Ishikawa (cell line): ENCODE results near the gene CCDC39.

ENCODE experiments used
- CEBPB ChIP-seq: IDR thresholded peaks from 2 replicates; pipeline ENCODE4 v1.6.1; 2012
- EP300 ChIP-seq: IDR thresholded peaks from 2 replicates; pipeline ENCODE4 v1.6.1; 2012; ENCODE audit warnings: borderline replicate concordance
- FOXM1 ChIP-seq: IDR thresholded peaks from 2 replicates; pipeline ENCODE4 v1.6.1; 2012; ENCODE audit warnings: low read depth, borderline replicate concordance
- MAX ChIP-seq: IDR thresholded peaks from 2 replicates; pipeline ENCODE4 v1.6.1; 2012
- NFIC ChIP-seq: IDR thresholded peaks from 2 replicates; pipeline ENCODE4 v1.6.1; 2012
- RAD21 ChIP-seq: IDR thresholded peaks from 2 replicates; pipeline ENCODE4 v1.6.1; 2012; ENCODE audit warnings: low read depth
- REST ChIP-seq: IDR thresholded peaks from 2 replicates; pipeline ENCODE4 v1.6.1; 2012; ENCODE audit warnings: low read depth, mild to moderate bottlenecking
- TCF12 ChIP-seq: IDR thresholded peaks from 2 replicates; pipeline ENCODE4 v1.6.1; 2012; ENCODE audit warnings: low read depth
- TEAD4 ChIP-seq: IDR thresholded peaks from 2 replicates; pipeline ENCODE4 v1.6.1; 2012
- YY1 ChIP-seq: IDR thresholded peaks from 2 replicates; pipeline ENCODE4 v1.6.1; 2012; ENCODE audit warnings: low read depth

GRCh38 chr3:180631317-180631716 is 48.0 kb downstream of the CCDC39 start:
- TF ChIP-seq REST (no peak), CEBPB (no peak), TEAD4 (no peak), EP300 (no peak), RAD21 (no peak; the same call in 1 of the 2 replicates), MAX (no peak), YY1 (no peak), FOXM1 (no peak), TCF12 (no peak), NFIC (no peak)
